ENCODE results near the gene CNPY3.

GRCh38 chr6:42928986-42929820 lies at the start of gene CNPY3:
- no peak for TF ChIP-seq CTCF (IDR thresholded peaks at IDR 0.05; ENCODE audit: low read length)
- no peak for TF ChIP-seq EZH2phosphoT487 (IDR thresholded peaks at IDR 0.05; ENCODE audit: low read length)

Measured in MM.1S (cell line).